Thyroid gland (tissue), 4 donors: ENCODE results near the gene RAD23B.

Source experiments
- CTCF ChIP-seq, 6 experiments: fragments of 200-600 bp in 3 of 6; fragments of 450-650 bp in 3 of 6; sonication (generic) in 3 of 6; IDR thresholded peaks; one replicate each; pipeline ENCODE4 v1.5.1; 2016 to 2019; ENCODE audit warnings: antibody characterized with exemption in 6 of 6, mild to moderate bottlenecking in 2 of 6, inconsistent platforms in 1 of 6, moderate library complexity in 1 of 6
- POLR2A ChIP-seq, 2 donors: fragments of 450-650 bp; IDR thresholded peaks; one replicate each; pipeline ENCODE4 v1.6.1; 2017; ENCODE audit warnings: antibody characterized with exemption in 2 of 2, mild to moderate bottlenecking in 2 of 2, moderate library complexity in 1 of 2

GRCh38 chr9:107360098-107360497, 77.0 kb downstream of the RAD23B start:
- TF ChIP-seq CTCF (IDR thresholded peaks at IDR 0.05): no peak
- no peak for TF ChIP-seq POLR2A (IDR thresholded peaks at IDR 0.05)
